DMS53 (cell line): ENCODE results near the gene MUC13.
A peak's percentile ranks its signal among the peaks of the same experiment; 100 is the strongest.

Source experiments
- DNase-seq: peaks from one replicate; lab custom pipeline; 2025; lab: John Stamatoyannopoulos, UW

The MUC13 gene

DNA sequence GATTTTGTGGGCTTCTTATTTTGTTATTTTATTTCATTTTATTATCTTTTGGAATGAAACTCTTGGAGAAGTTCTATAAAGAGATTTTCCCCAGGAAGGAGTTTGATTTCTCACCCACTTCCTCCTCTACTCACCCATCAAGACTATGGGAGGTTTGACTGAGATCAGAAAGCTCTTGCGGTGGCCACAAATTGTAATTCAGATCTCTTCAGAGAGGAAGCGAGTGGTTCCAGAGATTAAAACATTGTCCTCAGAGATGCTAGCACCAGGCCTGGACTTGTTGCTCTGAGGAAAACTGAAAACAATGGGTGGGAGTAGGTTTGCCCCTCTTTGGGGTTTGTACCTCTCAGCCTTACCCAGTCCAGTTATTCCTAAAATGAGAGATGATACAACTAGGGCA is 8.1 kb upstream of the MUC13 start:
- DNase-seq: no peak

DNA sequence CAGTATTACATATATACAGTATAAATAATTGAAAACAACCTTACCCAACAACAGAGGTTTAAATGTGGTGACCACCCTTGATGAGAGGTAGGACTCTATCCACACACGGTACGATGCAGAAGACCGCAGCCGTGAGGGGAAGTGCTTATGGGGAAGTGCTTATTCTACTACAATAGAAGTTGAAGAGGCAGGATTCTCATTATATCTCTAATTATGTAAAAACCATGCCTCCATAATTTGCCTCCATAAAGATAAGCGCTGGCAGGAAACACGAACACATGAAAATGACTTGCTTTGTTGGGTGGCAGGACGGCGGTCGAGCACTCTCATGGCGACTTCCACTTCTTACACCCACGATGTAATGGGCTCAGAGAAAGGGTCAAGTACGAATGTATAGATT is 7.2 kb upstream of the MUC13 start:
- DNase-seq: no peak

DNA sequence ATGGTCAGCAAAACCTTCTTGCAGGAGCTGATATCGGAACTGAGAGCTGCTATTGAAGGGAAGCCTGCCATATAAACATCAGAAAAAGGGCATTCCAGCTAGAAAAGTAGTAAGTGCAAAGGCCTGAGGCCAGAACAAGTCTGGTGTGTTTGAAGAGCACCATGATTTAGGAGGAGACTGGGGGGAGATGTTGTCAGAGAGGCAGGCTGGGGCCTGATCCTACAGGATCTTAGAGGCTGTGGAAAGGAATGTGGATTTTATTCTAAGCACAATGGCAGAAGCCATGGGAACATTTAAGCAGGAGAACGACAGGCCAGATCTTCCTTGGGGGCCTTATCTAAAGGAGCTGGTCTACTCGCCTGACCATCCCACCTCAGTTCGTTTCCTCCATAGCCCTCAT is 5.1 kb upstream of the MUC13 start:
- no peak for DNase-seq

GRCh38 chr3:124938896-124939295 is 4.3 kb upstream of the MUC13 start:
- no peak for DNase-seq

- no peak for DNase-seq
These were observed 2.5 kb upstream of the MUC13 start for GRCh38 chr3:124937049-124937448.

DNA sequence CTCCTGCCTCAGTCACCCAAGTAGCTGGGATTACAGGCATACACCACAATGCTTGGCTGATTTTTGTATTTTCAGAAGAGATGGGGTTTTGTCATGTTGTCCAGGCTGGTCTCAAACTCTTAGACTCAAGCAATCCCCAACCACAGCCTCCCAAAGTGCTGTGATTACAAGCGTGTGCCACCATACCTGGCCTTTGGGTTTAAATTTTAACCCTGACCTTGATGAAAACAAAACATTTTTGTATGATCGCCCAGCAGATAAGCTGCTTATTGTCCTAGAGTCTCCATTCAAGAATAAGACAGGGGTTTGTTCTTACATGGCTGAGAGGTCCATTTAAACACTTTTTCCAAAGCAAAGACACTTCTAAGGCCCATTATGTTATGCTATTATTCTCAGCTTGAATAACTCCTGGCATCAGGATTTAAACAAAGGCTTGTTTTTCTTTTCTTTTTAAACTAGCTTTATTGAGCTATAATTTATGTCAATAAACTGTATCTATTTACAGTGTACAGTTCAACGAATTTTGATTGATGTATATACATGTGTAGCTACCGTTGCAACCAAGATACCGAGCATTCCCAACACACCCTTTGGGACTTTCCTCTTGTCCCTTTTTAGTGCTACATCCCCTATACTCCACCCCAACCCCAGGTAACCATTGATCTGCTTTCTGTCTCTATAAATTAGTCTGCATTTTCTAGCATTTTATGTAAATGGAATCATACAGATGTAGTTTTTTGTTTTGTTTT is 1.4 kb upstream of the MUC13 start:
- DNase-seq: peak; percentile 31

GRCh38 chr3:124935264-124935663 is 713 bp upstream of the MUC13 start:
- no peak for DNase-seq

- peak; percentile 75 for DNase-seq
These were observed 6.0 kb downstream of the MUC13 start for GRCh38 chr3:124928333-124929202.

- DNase-seq: no peak
These were observed 6.9 kb downstream of the MUC13 start for GRCh38 chr3:124927574-124928045.

DNA sequence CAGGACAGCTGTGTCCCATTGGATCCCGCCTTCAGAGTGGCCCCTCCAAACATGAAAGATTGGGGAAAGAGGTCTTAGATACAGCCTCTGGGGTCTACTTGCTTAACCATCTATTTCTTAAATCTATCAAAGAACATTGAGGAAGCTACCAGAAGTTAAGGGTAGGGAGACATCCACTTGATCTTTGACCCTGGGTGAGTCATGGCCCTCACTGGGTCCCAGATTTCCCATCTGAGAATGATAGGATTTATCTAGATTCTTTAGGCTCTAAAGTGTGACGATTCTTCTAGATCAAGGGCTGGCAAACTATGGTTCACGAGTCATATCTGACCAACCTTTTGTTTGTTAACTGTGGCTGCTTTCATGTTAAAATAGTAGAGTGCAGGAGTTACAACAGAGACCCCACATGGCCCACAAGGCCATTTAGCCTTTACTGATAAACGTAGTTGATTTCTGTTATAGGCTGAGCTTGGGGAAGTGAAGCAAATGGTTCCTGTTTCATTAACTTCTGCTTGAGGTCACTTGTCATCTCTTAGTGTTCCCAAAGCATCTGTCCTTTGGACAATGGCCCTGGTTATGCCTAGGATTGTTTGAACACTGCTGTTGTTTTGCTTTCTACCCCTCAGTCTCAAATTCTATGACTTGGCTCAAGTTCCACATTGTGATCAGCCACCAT is 8.0 kb downstream of the MUC13 start:
- DNase-seq: peak; percentile 32

- no peak for DNase-seq
These were observed 9.8 kb downstream of the MUC13 start for GRCh38 chr3:124924741-124925140.

DNA sequence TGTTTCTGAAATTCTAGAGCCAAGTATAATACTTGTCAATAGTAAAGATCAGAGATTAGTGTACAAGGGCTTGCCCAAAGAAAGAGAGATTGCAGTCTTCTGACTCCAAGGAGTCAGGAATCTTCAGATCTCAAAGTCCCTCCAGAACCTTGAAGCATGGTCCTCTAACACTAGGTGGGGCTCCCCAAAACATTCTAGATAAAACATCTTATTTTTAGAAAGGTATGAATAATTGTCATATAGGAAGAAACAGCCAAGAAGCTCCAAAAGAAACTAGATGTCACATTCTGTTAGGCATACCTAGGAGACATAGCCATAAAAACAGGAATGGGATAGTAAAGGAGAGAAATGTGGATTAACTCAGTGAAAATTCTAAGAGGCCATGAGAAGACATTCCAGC is 10.7 kb downstream of the MUC13 start:
- no peak for DNase-seq

- no peak for DNase-seq
These were observed 13.8 kb downstream of the MUC13 start for GRCh38 chr3:124920718-124921117.

DNA sequence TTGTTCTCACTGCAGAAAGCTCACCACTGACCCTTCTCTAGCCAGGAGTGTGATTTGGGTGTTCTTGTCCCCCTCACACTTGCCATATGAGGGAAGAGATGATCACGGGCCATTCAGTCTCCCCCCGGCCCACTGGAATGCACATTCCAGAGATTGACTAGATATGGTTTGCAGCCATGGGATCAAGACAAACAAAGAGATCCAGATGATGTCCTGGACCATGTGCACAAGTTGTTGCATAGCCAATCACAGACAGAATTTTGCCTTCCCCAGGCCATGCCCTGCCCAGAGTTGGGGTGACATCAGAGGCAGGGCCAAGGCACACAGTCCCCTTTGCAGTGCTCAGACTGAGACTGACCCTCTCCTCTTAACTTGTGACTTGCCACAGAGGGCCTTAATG is 14.8 kb downstream of the MUC13 start:
- DNase-seq: no peak

GRCh38 chr3:124918524-124918923 is 16.0 kb downstream of the MUC13 start:
- no peak for DNase-seq

DNA sequence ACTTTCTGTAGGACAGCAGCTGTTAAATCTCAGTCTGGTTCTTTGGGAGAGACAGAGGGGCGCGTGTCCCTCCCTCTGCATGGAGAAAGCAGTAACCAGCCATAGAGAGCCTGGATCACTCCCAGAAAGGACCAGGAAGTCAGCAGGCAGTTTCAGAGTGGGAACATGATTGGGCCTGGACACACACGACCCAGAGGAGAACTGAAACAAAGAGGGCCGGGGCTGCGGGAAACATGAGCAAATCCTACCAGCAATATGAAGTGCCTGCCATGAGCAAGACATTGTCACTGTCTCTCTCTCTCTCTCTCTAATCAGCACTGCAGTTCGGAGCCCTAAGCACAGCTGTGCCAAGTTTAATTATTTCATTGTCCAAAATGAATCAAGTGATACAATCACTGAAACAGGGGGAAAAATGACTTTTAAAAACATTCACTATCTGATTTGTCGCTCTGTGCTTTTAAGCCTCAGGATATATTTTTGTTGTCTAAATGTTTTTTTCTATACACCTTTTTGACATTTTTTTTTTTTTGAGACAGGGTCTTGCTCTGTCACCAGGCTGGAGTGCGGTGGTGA is 17.6 kb downstream of the MUC13 start:
- DNase-seq: no peak

- no peak for DNase-seq
These were observed 19.3 kb downstream of the MUC13 start for GRCh38 chr3:124915254-124915653.

- no peak for DNase-seq
These were observed 26.6 kb downstream of the MUC13 start for GRCh38 chr3:124907957-124908356.

- DNase-seq: no peak
These were observed 29.6 kb downstream of the MUC13 start for GRCh38 chr3:124904835-124905492.

- DNase-seq: no peak
These were observed 30.4 kb downstream of the MUC13 start for GRCh38 chr3:124903896-124904834.
